Stimulated activated CD8-positive, alpha-beta memory T cell treated with anti-CD3 and anti-CD28 coated beads, Interleukin-7, amount 100 ng/mL, for 48 hours (primary cell): ENCODE measurements around the gene CELSR2.
A peak's percentile ranks its signal among the peaks of the same experiment; 100 is the strongest.

Experiments
- DNase-seq, 2 donors: peaks; one replicate each; pipeline ENCODE4 v3.0.0-alpha.2; 2020; ENCODE audit warnings: low read depth in 1 of 2; ENCODE audit errors: extremely low read depth in 1 of 2

Gene CELSR2

DNA sequence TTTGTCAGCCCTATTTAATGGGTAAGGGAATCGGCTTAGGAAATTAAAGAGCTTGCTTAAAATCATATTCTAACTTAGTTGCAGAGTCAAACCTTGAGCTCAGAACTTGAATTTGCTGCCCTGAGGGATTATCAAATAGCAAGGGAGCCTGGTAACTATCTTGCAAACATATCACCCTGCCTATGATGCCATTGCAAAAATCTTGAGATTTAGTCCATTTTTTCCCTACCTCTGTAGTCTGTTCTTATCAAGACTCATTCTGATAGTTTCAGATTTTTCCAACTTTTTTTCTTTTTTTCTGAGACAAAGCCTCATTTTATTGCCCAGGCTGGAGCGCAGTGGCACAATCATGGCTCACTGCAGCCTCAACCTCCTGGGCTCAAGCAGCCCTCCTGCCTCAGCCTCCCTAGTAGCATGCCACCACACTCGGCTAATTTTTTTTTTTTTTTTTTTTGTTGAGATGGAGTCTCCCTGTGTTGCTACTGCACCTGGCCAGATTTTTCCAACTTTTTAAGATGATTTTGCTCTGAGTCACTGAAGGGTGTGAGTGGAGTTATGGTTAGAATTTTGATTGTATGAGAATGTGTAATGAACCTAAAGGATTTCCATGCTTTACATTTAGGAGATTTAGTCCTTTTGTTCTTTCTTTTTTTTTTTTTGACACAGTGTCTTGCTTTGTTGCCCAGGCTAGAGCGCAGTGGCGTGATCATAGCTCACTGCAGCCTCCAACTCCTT lies 23.5 kb upstream of the CELSR2 start:
- no peak for DNase-seq

DNA sequence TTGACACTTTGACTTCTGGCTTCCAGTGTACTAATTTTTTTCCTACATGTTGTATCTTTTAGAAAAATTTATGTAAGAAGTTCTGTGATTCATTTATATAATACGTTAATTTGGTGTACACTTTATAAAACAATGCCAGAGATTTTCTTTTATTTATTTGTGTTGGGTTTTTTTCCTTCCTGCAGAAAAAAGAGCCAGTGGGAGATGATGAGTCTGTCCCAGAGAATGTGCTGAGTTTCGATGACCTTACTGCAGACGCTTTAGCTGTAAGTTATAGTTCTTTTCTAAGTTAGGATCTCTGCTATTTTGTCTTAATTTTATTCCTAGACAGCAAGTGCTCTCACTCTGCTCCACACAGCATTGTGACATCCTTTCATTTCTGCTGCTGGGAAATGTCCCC lies 21.2 kb upstream of the CELSR2 start:
- DNase-seq, result no peak

DNA sequence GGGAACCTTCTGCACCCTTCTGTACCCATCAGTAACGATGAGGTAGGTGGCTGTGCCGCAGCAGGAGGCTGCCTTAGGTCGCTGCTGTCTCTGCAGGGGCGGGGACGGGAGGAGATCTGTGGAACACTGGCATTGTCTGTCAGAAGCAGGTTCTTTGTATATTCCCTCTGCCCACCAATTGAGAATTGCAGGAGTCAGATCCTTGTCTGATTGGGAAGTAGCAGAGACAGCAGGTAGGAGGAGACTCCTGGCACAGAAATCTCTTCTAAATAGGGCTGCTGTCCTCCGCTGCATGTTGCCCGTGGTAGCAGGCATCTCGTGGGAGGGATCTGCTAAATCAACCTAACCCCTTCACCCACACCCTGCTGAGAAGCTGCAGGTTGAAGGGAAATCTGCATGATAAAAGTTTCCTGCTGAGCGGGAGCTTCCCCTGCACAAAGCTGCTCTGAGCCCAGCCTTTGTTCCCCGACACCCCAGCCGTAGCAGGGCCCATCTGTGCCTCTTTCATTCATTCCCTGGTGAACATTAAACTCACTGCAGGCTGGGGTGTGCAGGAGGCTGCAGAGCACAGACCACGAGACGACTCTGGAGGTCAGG lies 19.7 kb upstream of the CELSR2 start:
- no peak for DNase-seq

DNA sequence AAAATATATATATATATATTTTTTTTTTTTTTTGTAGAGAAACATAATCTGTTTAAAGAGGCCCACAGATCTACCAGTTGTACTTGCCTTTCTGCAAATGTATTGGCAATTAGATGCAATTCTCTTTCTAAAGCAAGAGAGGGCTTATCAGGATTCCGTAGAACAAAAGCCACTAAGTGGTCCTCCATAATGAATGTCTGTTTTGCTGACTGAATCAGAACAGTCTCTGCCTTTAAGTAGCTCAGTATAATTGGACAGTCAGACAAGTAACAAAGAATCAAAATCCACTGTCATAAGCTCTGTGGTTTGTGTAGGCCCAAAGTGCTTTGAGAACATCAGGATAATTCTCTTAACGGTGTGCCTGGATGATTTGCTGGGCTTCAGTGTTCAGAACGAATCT lies 18.3 kb upstream of the CELSR2 start:
- DNase-seq, result no peak

DNA sequence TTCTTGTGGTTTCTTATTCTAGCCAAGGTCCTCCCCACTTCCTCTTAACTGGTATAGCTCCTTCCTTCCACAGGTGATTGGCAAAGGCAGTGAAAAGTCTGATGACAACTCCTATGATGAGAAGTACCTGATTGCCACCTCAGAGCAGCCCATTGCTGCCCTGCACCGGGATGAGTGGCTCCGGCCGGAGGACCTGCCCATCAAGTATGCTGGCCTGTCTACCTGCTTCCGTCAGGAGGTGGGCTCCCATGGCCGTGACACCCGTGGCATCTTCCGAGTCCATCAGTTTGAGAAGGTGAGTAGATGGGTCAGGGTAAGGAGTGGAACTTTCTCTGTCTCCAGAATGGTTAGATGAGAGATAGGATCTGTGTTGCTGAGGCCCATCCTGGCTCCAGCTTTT lies 14.2 kb upstream of the CELSR2 start:
- no peak for DNase-seq

DNA sequence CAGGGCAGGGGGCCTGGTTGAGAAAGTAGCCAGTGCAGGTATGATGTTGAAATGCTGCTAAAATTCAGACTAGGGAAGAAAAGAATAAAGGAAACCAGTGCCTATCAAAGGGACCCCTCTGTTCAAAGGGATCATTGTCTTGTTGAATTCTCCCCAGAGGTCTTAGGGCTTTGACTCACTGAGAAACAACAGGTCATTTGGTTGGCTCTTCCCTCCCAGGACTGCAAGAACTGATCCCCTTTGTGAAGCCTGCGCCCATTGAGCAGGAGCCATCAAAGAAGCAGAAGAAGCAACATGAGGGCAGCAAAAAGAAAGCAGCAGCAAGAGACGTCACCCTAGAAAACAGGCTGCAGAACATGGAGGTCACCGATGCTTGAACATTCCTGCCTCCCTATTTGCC lies 11.8 kb upstream of the CELSR2 start:
- DNase-seq, result no peak

DNA sequence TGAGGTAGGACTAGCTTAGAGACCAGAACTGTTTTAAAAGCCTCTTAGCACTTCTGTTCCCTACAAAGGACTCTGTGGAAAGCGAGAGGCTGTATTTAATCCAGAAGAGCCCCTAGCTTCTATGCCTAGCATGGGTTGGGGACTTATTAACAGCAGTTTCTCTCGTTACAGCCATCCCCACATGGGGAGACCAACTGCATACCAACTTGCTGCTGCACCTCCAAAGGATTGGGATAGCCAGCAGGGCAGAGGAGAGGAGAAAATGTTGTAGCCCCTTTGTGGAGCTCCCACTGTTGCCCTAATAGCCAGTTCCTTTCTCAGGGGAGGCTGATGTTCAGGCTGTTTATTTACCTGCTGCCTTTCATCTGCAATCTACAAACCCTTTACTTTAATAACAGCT lies 11.0 kb upstream of the CELSR2 start:
- no peak for DNase-seq

DNA sequence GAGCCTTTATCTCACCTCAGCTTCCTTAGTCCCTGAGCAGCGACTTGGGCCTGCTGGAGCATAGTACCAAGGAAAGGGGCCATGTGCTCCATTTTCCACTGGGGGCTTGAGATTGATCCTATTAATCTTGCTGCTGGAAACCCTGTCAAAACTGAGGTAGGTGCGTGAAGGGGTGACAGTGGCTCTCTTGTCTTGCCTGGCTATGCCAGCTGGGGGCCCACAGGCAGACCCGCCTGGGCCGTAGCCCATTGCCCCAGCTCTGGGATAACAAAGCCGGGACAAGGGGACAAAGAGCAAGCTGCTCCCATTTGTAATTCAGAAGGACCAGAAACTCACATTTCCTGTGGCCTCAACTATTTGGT lies 10.3 kb upstream of the CELSR2 start:
- DNase-seq, result no peak

DNA sequence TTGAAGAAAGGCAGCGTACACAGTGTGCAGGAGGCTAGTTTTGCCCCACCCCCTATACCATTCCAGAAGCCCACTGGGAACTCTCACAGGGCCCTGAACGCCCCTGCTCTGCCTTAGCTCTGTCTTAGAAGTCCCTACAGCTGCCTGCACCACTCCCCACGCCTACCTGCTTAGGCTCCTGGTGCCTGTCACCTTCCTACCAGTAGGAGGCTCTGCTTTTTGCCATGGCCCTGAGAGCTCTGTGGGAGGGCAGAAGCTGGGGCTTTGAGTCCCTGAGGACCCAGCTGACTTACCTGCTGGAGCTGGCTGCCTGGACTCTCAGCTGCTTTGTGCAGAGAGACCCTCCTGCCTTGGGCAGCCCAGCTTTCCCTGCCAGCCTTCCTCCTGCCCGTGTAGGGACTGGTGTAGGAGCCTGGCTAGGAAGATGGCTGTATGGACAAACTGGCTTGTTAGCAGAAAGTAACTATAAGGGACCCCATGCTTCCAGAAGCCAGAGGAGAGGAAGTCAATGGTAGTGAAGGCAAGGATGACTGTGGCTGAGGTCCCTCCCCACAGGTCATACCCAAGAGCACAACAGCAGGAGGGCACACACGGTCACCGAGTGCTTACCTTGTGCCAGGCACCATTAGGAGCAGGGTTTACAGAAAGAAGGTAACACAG lies 9.8 kb upstream of the CELSR2 start:
- peak in 1 of 2 donors; percentile 24 for DNase-seq

DNA sequence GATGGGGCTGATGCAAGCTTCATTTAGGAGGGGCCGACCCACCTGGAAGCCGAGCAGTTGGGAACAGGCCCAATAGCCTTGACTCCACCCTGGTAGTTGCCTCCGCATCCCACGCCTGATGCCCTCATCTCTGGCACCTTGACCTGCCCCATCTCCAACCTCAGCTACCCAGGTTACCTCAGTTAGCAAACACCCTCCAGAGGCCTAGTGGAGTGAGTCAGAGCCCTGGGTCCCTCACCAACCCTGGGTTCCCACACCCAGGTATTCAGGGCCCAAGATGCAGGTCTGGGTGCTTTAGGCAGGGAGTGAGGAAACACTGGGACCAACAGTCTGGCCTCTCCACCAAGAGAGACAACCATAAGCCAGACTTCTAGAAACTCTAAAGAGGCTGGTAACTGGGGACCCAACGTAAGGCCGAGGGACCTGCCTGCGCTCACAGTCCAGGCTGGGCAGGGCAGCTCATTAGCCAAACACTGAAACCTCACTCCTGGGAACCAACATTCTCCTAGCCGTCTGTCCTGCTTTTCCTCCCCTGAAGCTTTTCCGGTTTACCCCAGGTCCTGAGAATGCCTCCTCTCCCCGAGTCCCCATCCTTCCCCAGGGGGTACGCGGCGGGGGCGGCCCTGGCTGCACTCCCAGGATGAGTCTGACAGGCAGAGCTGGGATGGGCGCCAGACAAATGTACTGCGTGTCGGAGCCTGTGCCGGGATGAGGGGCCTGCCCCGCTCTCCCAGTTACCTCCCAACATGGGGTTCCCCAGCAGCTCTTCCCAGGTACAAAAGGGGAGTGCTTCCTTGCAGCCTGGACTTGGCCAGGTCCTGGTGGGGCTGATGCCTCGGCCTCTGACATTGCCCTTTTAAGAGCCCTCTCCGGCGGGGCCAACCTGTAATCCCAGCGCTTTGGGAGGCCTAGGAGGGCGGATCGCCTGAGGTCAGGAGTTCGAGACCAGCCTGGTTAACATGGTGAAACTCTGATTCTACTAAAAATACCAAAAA lies 8.9 kb upstream of the CELSR2 start:
- no peak for DNase-seq

DNA sequence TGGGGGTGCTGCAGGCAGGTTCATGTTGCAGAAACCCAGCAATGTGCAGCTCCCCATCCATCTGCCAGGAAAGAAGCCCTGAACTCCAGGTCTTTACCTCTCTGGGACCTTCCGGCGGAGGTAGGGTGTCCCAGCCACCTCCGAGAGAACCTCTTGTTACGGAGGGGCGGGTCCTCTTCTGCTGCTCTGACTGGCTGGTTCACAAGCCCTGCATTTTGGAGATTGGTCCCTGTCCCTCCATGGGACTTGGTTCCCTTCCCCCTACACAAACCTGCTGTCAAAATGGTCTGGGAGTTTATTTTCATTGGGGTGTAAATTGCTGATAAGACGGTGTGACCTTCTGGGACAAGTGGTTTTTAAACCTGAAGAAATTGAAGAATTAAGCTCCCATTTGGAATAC lies 8.0 kb upstream of the CELSR2 start:
- no peak for DNase-seq

DNA sequence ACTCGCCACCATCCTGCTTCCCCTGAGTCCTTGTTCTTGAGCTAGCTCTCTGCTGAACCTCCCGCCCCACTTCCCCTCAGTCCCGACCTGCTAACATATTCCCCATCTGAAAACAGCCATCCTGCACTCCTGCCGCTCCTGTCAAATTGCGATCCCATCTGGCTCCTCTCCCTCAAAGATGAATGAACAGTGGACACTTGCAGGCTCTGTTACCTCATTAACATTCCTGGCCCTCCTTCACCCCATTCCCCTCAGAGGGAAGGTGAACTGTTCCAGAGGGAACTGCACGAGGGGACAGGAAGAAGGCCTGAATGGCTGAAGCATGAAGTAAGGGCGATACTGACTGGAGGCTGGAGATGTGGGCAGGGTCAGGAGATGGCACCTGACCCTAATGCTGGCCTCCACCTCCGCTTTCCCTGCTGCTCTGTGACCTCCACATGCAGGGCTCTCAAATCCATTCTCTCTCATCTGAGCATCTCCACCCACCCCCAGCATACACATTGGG lies 7.4 kb upstream of the CELSR2 start:
- DNase-seq, result no peak

DNA sequence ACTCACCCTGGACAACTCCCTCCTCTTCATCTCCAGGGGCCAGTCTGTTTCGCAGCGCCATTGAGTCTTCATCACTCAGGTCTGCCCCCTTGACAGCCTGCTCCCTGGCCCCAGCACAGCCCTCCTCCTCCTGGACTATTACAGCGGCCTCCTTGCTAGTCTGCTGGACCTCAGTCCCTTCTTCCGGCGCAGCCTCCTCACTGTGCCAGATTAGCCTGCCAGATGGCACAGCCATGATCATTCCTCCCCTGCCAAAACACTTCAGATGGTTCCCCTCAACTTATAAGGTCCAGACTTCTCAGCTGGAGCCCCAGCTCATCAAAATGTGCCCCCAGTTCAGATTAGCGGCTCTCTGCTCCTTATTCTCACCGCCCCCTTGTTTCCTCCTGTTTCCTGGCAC lies 7.0 kb upstream of the CELSR2 start:
- DNase-seq, result no peak

DNA sequence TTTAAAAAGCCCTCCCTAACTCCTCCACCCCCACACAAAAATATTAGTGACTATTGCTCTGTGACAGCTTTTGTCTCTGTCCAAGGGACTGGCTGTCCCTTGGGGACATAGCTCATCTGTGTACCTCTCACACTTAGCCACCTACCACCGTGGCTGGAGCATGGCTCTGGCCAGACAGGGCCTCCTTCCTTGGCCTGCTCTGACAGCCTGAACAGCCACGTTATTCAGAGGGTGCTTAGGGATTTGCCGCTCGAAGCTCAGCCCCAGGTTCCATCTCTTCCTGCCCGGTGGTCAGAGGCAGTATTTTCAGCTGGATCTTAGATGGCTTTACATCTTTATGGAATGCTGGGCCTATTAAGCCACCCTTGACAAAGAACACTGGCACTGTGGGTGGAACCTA lies 6.1 kb upstream of the CELSR2 start:
- no peak for DNase-seq

DNA sequence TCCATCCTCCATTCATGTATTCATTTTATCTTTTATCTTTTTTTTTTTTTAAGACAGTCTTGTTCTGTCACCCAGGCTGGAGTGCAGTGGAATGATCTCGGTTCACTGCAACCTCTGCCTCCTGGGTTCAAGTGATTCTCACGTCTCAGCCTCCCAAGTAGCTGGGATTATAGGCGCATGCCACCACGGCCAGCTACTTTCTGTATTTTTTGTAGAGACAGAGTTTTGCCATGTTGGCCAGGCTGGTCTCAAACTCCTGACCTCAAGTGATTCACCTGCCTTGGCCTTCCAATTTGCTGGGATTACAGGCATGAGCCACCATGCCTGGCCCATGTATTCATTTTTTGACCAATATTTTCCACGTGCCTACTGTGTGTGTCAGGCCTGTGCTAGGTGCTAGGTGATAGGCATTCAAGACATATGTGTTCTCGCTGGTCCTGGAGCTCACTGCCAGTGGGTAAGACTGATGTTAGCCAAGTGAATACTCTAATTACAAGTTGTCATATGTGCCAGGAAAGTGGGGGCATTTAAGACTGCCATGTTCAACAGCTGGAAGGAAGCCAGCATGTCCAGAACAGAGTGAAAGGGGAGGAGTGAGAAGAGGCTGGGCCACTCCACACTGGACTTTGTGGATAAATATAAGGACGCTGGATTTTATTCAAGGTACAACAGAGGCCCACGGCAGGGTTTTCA lies 5.3 kb upstream of the CELSR2 start:
- DNase-seq, result no peak

DNA sequence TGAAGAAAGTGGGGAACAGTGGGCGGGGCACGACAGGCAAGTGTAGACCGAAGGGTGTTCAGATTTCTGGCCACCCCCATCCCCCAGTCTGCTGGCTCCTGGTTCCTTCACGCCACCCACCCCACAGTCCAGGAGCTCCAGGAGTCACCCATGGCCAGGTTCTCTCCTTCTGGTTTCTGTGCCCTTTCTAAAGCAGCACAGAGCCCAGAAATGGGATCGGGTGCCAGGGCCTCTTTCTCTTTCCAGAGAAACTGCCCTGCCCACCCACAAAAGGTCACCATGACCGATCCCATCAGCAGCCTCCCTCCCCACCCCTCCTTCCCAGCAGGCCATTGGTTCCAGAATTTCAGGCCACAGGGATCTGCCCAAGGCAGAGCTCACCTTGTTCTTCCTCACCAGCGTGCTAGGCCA lies 3.2 kb upstream of the CELSR2 start:
- DNase-seq, result no peak

DNA sequence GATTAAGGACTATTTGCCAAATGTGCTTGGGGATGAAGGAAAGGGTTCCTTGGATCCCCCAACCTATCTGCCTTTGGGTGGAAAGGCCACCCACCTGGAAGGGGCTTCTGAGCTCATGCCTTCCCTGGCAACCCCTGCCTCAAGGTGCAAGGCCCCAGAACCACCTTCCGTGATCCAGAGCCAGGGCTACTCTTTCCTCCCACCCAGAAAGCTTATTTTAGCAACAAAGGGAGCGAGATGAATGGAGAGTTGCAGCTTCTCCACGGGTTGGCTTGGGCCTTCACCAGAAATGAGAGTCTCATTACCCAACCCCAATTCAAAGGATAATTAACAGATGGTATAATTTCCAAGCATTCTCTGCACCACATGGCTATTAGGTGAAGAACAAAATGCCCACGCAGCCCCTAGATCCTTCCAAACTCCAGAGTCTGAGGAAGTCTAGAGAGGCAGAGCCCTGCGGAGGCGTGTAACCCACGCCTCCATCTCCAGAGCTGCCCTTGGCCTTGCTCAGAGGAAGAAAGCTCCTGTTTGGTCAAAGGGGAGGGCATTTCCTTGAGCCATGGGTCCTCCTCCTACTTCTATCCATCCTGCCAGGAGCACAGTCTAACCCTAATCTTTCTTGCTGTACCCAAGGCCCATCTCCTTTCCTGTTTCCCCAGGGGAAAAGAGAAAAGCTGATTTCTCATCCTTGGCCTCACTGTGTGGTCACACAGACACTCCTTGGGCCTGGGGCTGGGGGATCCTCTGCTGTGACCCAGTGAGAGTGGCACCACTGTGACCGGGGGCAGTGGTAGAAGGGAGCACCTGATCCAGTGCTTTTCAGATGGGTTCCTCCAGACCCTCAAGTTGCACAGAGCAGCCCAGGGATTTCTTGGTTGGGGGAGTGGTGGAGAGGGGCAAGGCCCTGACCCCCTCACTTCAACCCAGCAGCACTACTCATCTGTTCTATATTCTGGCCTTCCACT lies 1.7 kb upstream of the CELSR2 start:
- DNase-seq, result no peak

DNA sequence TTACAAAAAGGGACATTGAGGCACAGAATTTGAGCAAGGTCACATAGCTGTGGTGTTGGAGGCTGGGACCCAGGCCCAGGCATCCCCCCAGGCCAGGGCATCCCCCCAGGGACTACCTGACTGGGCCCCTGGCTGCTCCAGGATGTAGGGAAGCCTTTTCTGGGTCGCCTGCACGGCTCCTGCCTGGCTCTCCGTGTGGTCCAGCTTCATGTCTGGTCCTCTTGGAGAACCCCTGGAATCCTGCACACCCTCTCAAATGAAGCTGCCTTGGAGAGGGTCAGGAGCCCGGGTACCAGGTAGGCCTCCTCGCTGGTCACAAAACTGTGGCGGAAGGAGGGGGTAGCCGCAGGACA lies 919 bp upstream of the CELSR2 start:
- DNase-seq, result no peak

DNA sequence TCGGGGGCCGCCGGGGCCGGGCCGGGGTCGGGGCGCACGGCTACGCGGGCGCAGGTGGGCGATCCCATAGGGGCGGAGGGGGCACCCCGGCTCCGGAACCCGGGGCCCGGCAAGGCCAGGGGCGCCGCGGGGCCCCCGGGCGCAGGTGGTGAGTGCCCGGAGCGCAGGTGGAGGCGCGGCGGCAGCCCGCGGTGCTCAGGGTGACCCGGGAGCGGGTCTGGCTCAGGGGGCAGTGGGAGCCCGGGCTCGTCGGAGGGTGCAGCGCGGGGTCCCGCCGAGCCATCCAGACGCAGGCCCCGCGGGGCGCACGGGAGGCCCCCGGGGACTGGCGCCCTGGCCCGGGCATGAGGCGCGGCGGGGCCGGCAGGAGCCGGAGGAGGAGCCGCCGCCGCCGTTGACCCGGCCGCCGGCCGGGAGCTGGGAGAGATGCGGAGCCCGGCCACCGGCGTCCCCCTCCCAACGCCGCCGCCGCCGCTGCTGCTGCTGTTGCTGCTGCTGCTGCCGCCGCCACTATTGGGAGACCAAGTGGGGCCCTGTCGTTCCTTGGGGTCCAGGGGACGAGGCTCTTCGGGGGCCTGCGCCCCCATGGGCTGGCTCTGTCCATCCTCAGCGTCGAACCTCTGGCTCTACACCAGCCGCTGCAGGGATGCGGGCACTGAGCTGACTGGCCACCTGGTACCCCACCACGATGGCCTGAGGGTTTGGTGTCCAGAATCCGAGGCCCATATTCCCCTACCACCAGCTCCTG lies 489 bp downstream of the CELSR2 start:
- no peak for DNase-seq
